ENCODE measurements around the gene THSD8. TPM values are rescaled to one million over a fixed set of nuclear protein-coding genes. Genes with fewer than 3 reads are reported as not detected.

THSD8 gene
- total and polyA plus RNA-seq, 2 donors (not counting 1 experiment from before 2014, with no cell fraction given): not detected

- Mint-ChIP-seq H3K4me1 (peaks cover 44% of the 10 kb centered on the region), H3K27me3 (no peaks in the 10 kb centered on the region), H3K9me3 (ENCODE audit: insufficient read depth) (no peaks in the 10 kb centered on the region), H3K4me3 (peak overlapping the region; percentile 89), H3K27ac (no peak overlapping the region)
- ChIA-PET POLR2A (interaction anchor here (0.5 to 4.9 kb wide), 4 partner anchors 11 to 135 kb away, joined by 4 to 118 read pairs (median 8); partner anchors contain the start of genes JUNB and RNASEH2A), CTCF (interaction anchor here (0.6 to 27.9 kb wide), 5 partner anchors 16 to 1597 kb away, joined by 3 to 1147 read pairs (median 5); partner anchors contain the start of genes JUNB, PRDX2, RNASEH2A and THSD8)
- ATAC-seq (ENCODE audit: low read depth) (peak; percentile 58), DNase-seq (peak; percentile 99)
- Histone ChIP-seq H3K27me3 (replicated peaks in 1 of 4; ENCODE audit: control extremely low read depth in 1 of 4, control insufficient read depth in 3 of 4, insufficient read depth in 4 of 4, low read length in 3 of 4) (no peaks in the 10 kb centered on the region), H3K4me2 (replicated peaks; ENCODE audit: low read depth, low read length, poor library complexity, severe bottlenecking) (peak overlapping the region; percentile 96), H3K4me3 (ENCODE audit: control extremely low read depth in 1 of 5, extremely low read depth in 1 of 5, insufficient read depth in 1 of 5, low read depth in 2 of 5, low read length in 4 of 5) (peak overlapping the region in 4 of 5 experiments; percentile 55 to 64 (median 57)), H3K9ac (ENCODE audit: low read length) (peak overlapping the region; percentile 76), H3K27ac (ENCODE audit: low read length in 2 of 2) (peak overlapping the region; percentile 92 to 97), H3K4me1 (ENCODE audit: control insufficient read depth in 2 of 2, insufficient read depth in 2 of 2, low read length in 2 of 2) (peaks cover 68 to 81% of the 10 kb centered on the region in 2 donors), H4K20me1 (ENCODE audit: control insufficient read depth, insufficient read depth, low read length, poor library complexity, severe bottlenecking) (no peaks in the 10 kb centered on the region), H2AFZ (ENCODE audit: insufficient read depth, low read depth, low read length, poor library complexity, severe bottlenecking) (no peak overlapping the region), H3K9me3 (ENCODE audit: control extremely low read depth in 1 of 3, control insufficient read depth in 2 of 3, insufficient read depth in 1 of 3, low read length in 2 of 3) (no peaks in the 10 kb centered on the region), H3K79me2 (ENCODE audit: control insufficient read depth, insufficient read depth, low read length) (no peaks in the 10 kb centered on the region), H3K36me3 (replicated peaks in 1 of 2; ENCODE audit: control extremely low read depth in 1 of 2, control insufficient read depth in 1 of 2, extremely low read depth in 1 of 2, insufficient read depth in 2 of 2, low read length in 1 of 2) (no peaks in the 10 kb centered on the region)
- WGBS (ENCODE audit: insufficient coverage): under 1% methylated on average over 82 of the region's 88 CpGs
- TF ChIP-seq EZH2 (IDR thresholded peaks at IDR 0.05; ENCODE audit: borderline replicate concordance, insufficient read depth, low read depth, low read length, poor library complexity, severe bottlenecking) (no peak), CTCF (IDR thresholded peaks at IDR 0.05) (no peak)
- intact Hi-C loops (cut with micrococcal nuclease): loop anchor here (1.0 kb wide), 1 partner anchor 8 kb away; no protein-coding TSS in a partner anchor
These were observed 19.2 kb upstream of the THSD8 start for GRCh38 chr19:12782424-12783290.
